ENCODE data around the gene RASGRP3.

GRCh38 chr2:33512112-33512511, 35.7 kb downstream of the RASGRP3 start:
- TF ChIP-seq MAX (IDR thresholded peaks at IDR 0.05) (no peak), POLR2A (IDR thresholded peaks at IDR 0.05; ENCODE audit: low read length) (no peak), CTCF (IDR thresholded peaks at IDR 0.05) (no peak), MAZ (IDR thresholded peaks at IDR 0.05; ENCODE audit: borderline replicate concordance, low read depth, low read length) (no peak), REST (IDR thresholded peaks at IDR 0.05) (no peak), RFX5 (IDR thresholded peaks at IDR 0.05) (no peak), SMC3 (IDR thresholded peaks at IDR 0.05) (no peak), CBX8 (IDR thresholded peaks at IDR 0.05) (no peak), CHD2 (IDR thresholded peaks at IDR 0.05; ENCODE audit: low read length, partially characterized antibody) (no peak), RAD21 (conservative IDR thresholded peaks at IDR 0.05 in 1 of 2, IDR thresholded peaks at IDR 0.05 in 1 of 2) (no peak)
